ENCODE measurements around the gene HBEGF. TPM values are rescaled to one million over a fixed set of nuclear protein-coding genes. Genes with fewer than 3 reads are reported as not detected.

HBEGF gene
- total RNA-seq, 1 donor from 2014 or later: 257 TPM

DNA sequence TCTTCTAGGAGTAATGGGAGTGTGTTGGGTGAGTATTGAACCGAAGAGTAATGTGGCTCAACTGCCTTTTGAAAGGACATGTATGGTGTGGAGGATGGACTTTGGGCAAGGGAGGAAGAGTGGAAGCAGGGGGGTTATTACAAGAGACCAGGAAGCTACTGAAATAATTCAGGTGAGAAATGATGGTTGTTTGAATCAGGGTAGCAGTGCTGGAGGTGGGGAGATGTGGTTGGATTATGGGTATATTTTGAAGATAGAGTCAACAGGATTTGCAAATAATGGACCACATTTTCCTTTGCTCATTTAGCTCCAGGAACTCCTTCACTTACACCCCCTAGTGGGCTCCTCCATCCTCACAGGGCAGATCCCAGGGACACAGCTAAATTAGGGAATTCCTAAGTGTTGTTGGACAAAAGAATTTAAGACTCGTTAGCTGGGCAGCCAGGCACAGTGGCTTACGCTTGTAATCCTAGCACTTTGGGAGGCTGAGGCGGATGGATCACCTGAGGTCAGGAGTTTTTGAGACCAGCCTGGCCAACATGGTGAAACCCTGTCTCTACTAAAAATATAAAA lies 12.4 kb upstream of the HBEGF start:
- no peaks in the 10 kb centered on the region for H3K9me3 ChIP-seq (ENCODE audit: insufficient read depth, low read depth, low read length)
- H3K27ac Mint-ChIP-seq (ENCODE audit: unreplicated experiment): peak overlapping the region; percentile 69
- H3K4me1 Mint-ChIP-seq (ENCODE audit: low read depth, unreplicated experiment): peaks cover 5% of the 10 kb centered on the region
- H3K4me3 Mint-ChIP-seq (ENCODE audit: unreplicated experiment): no peak overlapping the region
- peak overlapping the region; percentile 36 for H3K9ac ChIP-seq (ENCODE audit: low read length)
- TF ChIP-seq, protein P1, sequence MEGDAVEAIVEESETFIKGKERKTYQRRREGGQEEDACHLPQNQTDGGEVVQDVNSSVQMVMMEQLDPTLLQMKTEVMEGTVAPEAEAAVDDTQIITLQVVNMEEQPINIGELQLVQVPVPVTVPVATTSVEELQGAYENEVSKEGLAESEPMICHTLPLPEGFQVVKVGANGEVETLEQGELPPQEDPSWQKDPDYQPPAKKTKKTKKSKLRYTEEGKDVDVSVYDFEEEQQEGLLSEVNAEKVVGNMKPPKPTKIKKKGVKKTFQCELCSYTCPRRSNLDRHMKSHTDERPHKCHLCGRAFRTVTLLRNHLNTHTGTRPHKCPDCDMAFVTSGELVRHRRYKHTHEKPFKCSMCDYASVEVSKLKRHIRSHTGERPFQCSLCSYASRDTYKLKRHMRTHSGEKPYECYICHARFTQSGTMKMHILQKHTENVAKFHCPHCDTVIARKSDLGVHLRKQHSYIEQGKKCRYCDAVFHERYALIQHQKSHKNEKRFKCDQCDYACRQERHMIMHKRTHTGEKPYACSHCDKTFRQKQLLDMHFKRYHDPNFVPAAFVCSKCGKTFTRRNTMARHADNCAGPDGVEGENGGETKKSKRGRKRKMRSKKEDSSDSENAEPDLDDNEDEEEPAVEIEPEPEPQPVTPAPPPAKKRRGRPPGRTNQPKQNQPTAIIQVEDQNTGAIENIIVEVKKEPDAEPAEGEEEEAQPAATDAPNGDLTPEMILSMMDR (IDR thresholded peaks at IDR 0.05; ENCODE audit: insufficient read depth, low read depth, low read length): peak; percentile 67
- TF ChIP-seq EZH2 (IDR thresholded peaks at IDR 0.05; ENCODE audit: insufficient read depth, low read length): no peak
- peaks cover 20% of the 10 kb centered on the region for H3K27me3 Mint-ChIP-seq (ENCODE audit: low read depth, unreplicated experiment)
- no peaks in the 10 kb centered on the region for H3K27me3 ChIP-seq (ENCODE audit: insufficient read depth, low read length)
- H3K36me3 Mint-ChIP-seq (ENCODE audit: low read depth, unreplicated experiment): peaks cover 1% of the 10 kb centered on the region
- H3K79me2 ChIP-seq (ENCODE audit: insufficient read depth, low read length): no peaks in the 10 kb centered on the region
- H2AFZ ChIP-seq (ENCODE audit: low read depth, low read length): no peak overlapping the region
- no peaks in the 10 kb centered on the region for H4K20me1 ChIP-seq (ENCODE audit: insufficient read depth, low read length)
- DNase-seq (ENCODE audit: low read depth) (peak; percentile 16), FAIRE-seq (no peak)
- H3K4me1 ChIP-seq (ENCODE audit: insufficient read depth, low read length): peaks cover 4% of the 10 kb centered on the region
- no peaks in the 10 kb centered on the region for H3K9me3 Mint-ChIP-seq (ENCODE audit: unreplicated experiment)
- H3K4me2 ChIP-seq (ENCODE audit: low read length): no peak overlapping the region
- no peak overlapping the region for H3K4me3 ChIP-seq (ENCODE audit: insufficient read depth, low read depth, low read length)
- H3K27ac ChIP-seq (ENCODE audit: low read depth, low read length): no peak overlapping the region
- no peaks in the 10 kb centered on the region for H3K36me3 ChIP-seq (ENCODE audit: insufficient read depth, low read length)

DNA sequence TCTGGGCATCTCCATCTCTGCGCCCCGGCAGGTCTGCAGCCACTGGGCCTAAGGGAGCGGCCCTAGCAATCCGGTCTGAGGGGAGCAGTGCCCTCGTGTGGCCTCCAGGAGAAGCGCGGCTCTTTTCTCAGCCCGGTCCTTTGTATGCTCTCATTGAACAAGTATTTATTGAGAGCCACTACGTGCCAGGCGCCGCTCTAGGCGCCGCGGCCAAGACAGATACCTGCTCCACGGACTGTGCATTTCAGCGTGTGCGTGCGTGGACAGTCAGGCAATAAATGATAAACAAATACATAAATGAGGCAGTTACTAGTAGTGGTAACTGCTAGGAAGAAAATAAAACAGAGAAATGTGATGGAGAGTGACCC lies 11.3 kb upstream of the HBEGF start:
- H3K79me2 ChIP-seq (ENCODE audit: insufficient read depth, low read length): no peaks in the 10 kb centered on the region
- H3K4me3 Mint-ChIP-seq (ENCODE audit: unreplicated experiment): peak overlapping the region; percentile 74
- H2AFZ ChIP-seq (ENCODE audit: low read depth, low read length): peak overlapping the region; percentile 55
- TF ChIP-seq, protein P1 (IDR thresholded peaks at IDR 0.05; ENCODE audit: insufficient read depth, low read depth, low read length): peak; percentile 80
- no peak for TF ChIP-seq EZH2 (IDR thresholded peaks at IDR 0.05; ENCODE audit: insufficient read depth, low read length)
- H3K27me3 ChIP-seq (ENCODE audit: insufficient read depth, low read length): no peaks in the 10 kb centered on the region
- H3K27ac ChIP-seq (ENCODE audit: low read depth, low read length): peak overlapping the region; percentile 32
- H3K4me3 ChIP-seq (ENCODE audit: insufficient read depth, low read depth, low read length): no peak overlapping the region
- H3K27ac Mint-ChIP-seq (ENCODE audit: unreplicated experiment): peak overlapping the region; percentile 100
- H3K9me3 ChIP-seq (ENCODE audit: insufficient read depth, low read depth, low read length): no peaks in the 10 kb centered on the region
- peaks cover 5% of the 10 kb centered on the region for H3K4me1 Mint-ChIP-seq (ENCODE audit: low read depth, unreplicated experiment)
- FAIRE-seq (no peak), DNase-seq (ENCODE audit: low read depth) (peak; percentile 62)
- peak overlapping the region; percentile 52 for H3K9ac ChIP-seq (ENCODE audit: low read length)
- H3K36me3 Mint-ChIP-seq (ENCODE audit: low read depth, unreplicated experiment): peaks cover 1% of the 10 kb centered on the region
- peaks cover 4% of the 10 kb centered on the region for H3K4me1 ChIP-seq (ENCODE audit: insufficient read depth, low read length)
- no peaks in the 10 kb centered on the region for H3K36me3 ChIP-seq (ENCODE audit: insufficient read depth, low read length)
- peak overlapping the region; percentile 69 for H3K4me2 ChIP-seq (ENCODE audit: low read length)
- H3K27me3 Mint-ChIP-seq (ENCODE audit: low read depth, unreplicated experiment): peaks cover 16% of the 10 kb centered on the region
- no peaks in the 10 kb centered on the region for H3K9me3 Mint-ChIP-seq (ENCODE audit: unreplicated experiment)
- no peaks in the 10 kb centered on the region for H4K20me1 ChIP-seq (ENCODE audit: insufficient read depth, low read length)

All from astrocyte (in vitro differentiated cells and primary cell).